ENCODE results near the gene STBD1. TPM values are rescaled to one million over a fixed set of nuclear protein-coding genes. Genes with fewer than 3 reads are reported as not detected.
A peak's percentile ranks its signal among the peaks of the same experiment; 100 is the strongest.

The STBD1 gene
- total and polyA plus RNA-seq, 9 of the 15 experiments (the other 6 are each of a cell fraction or from before 2014, with no cell fraction given), result 0.08 to 0.64 (median 0.27) TPM; not detected in 2

GRCh38 chr4:76301068-76301774 is 5.3 kb upstream of the STBD1 start (continued):
- no peak for TF ChIP-seq ARID4B (CRISPR knock-in tag; IDR thresholded peaks at IDR 0.05)
- TF ChIP-seq ZNF165 (CRISPR knock-in tag; IDR thresholded peaks at IDR 0.05; ENCODE audit: borderline replicate concordance), result no peak
- TF ChIP-seq CBFA2T2 (conservative IDR thresholded peaks at IDR 0.05), result peak; percentile 89
- TF ChIP-seq DLX4 (CRISPR knock-in tag; IDR thresholded peaks at IDR 0.05), result no peak
- TF ChIP-seq ZNF197 (CRISPR knock-in tag; IDR thresholded peaks at IDR 0.05; ENCODE audit: low read depth), result no peak
- TF ChIP-seq ZNF354B (CRISPR knock-in tag; IDR thresholded peaks at IDR 0.05), result no peak
- TF ChIP-seq ID3 (CRISPR knock-in tag; IDR thresholded peaks at IDR 0.05), result no peak
- no peak for TF ChIP-seq ID3 (tag; IDR thresholded peaks at IDR 0.05)
- TF ChIP-seq ZNF639 (CRISPR knock-in tag; conservative IDR thresholded peaks at IDR 0.05 in 1 of 2, IDR thresholded peaks at IDR 0.05 in 1 of 2), result no peak
- TF ChIP-seq CHD1 (IDR thresholded peaks at IDR 0.05; ENCODE audit: low read length), result no peak
- no peak for TF ChIP-seq SAP30 (IDR thresholded peaks at IDR 0.05; ENCODE audit: borderline replicate concordance, insufficient read depth, low read depth, low read length, poor library complexity, severe bottlenecking)
- TF ChIP-seq NR2C1 (IDR thresholded peaks at IDR 0.05), result no peak
- no peak for TF ChIP-seq NR2C1 (tag; IDR thresholded peaks at IDR 0.05)
- no peak for TF ChIP-seq IRF1 (CRISPR knock-in tag; IDR thresholded peaks at IDR 0.05; ENCODE audit: borderline replicate concordance)
- TF ChIP-seq PHB2 (IDR thresholded peaks at IDR 0.05; ENCODE audit: low read depth), result peak; percentile 46; the same call in 1 of the 2 replicates
- no peak for TF ChIP-seq ZSCAN32 (CRISPR knock-in tag; IDR thresholded peaks at IDR 0.05)
- TF ChIP-seq ZNF780A (CRISPR knock-in tag; IDR thresholded peaks at IDR 0.05), result no peak
- TF ChIP-seq HDAC3 (IDR thresholded peaks at IDR 0.05; ENCODE audit: borderline replicate concordance, partially characterized antibody), result peak; percentile 84
- no peak for TF ChIP-seq ZNF12 (CRISPR knock-in tag; IDR thresholded peaks at IDR 0.05)
